Measurements from ENCODE around the gene NGEF.

GRCh38 chr2:232920760-232921159 is 92.3 kb downstream of the NGEF start:
- TF ChIP-seq, protein P1, sequence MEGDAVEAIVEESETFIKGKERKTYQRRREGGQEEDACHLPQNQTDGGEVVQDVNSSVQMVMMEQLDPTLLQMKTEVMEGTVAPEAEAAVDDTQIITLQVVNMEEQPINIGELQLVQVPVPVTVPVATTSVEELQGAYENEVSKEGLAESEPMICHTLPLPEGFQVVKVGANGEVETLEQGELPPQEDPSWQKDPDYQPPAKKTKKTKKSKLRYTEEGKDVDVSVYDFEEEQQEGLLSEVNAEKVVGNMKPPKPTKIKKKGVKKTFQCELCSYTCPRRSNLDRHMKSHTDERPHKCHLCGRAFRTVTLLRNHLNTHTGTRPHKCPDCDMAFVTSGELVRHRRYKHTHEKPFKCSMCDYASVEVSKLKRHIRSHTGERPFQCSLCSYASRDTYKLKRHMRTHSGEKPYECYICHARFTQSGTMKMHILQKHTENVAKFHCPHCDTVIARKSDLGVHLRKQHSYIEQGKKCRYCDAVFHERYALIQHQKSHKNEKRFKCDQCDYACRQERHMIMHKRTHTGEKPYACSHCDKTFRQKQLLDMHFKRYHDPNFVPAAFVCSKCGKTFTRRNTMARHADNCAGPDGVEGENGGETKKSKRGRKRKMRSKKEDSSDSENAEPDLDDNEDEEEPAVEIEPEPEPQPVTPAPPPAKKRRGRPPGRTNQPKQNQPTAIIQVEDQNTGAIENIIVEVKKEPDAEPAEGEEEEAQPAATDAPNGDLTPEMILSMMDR (IDR thresholded peaks at IDR 0.05), result no peak
- no peak for TF ChIP-seq POLR2A (IDR thresholded peaks at IDR 0.05)
